Measurements from ENCODE around the gene C9orf72. TPM values are rescaled to one million over a fixed set of nuclear protein-coding genes. Genes with fewer than 3 reads are reported as not detected.

Gene C9orf72
- total and polyA plus RNA-seq, 3 donors from 2014 or later: 27.9 to 38.5 (median 32.0) TPM

- no peak for DNase-seq
- H3K27ac ChIP-seq: no peak overlapping the region
- no peaks in the 10 kb centered on the region for H3K4me1 ChIP-seq
- H3K4me3 ChIP-seq: no peak overlapping the region
- H3K36me3 ChIP-seq (ENCODE audit: low read depth, missing control alignments): no peaks in the 10 kb centered on the region
- no peak for TF ChIP-seq CTCF (IDR thresholded peaks at IDR 0.05)
- no peak for TF ChIP-seq POLR2A (IDR thresholded peaks at IDR 0.05)
- no peaks in the 10 kb centered on the region for H3K9me3 ChIP-seq
- H3K27me3 ChIP-seq: no peaks in the 10 kb centered on the region
- intact Hi-C loops (cut with DNase I; ENCODE audit: low total_unique reads): no loop called here
These were observed 7.6 kb downstream of the C9orf72 start for GRCh38 chr9:27565696-27566095.

- intact Hi-C loops (cut with DNase I; ENCODE audit: low total_unique reads): no loop called here
- Histone ChIP-seq H3K27me3 (no peaks in the 10 kb centered on the region), H3K4me3 (no peak overlapping the region), H3K27ac (no peak overlapping the region), H3K36me3 (ENCODE audit: low read depth, missing control alignments) (no peaks in the 10 kb centered on the region), H3K9me3 (no peaks in the 10 kb centered on the region), H3K4me1 (no peaks in the 10 kb centered on the region)
- TF ChIP-seq CTCF (IDR thresholded peaks at IDR 0.05) (no peak), POLR2A (IDR thresholded peaks at IDR 0.05) (no peak)
- no peak for DNase-seq
- WGBS, 2 donors: 94 to 97% methylated on average over 1 of the region's 1 CpG
These were observed 8.6 kb downstream of the C9orf72 start for GRCh38 chr9:27564670-27565069.

GRCh38 chr9:27563738-27564430 lies 9.4 kb downstream of the C9orf72 start:
- 84 to 89% methylated on average over 4 of the region's 4 CpGs for WGBS, 2 donors

GRCh38 chr9:27561685-27562084 lies 11.6 kb downstream of the C9orf72 start:
- TF ChIP-seq CTCF (IDR thresholded peaks at IDR 0.05): no peak
- TF ChIP-seq POLR2A (IDR thresholded peaks at IDR 0.05): no peak
- 84 to 85% methylated on average over 3 of the region's 3 CpGs for WGBS, 2 donors
- H3K27ac ChIP-seq: no peak overlapping the region
- no peaks in the 10 kb centered on the region for H3K4me1 ChIP-seq
- DNase-seq: no peak
- H3K27me3 ChIP-seq: no peaks in the 10 kb centered on the region
- no peak overlapping the region for H3K4me3 ChIP-seq
- H3K36me3 ChIP-seq (ENCODE audit: low read depth, missing control alignments): no peaks in the 10 kb centered on the region
- H3K9me3 ChIP-seq: no peaks in the 10 kb centered on the region
- intact Hi-C loops (cut with DNase I; ENCODE audit: low total_unique reads): no loop called here

More at GRCh38 chr9:27563738-27564430, 9.4 kb downstream of the C9orf72 start:
- no peak for DNase-seq
- H3K4me1 ChIP-seq: no peaks in the 10 kb centered on the region
- TF ChIP-seq CTCF (IDR thresholded peaks at IDR 0.05) (no peak), POLR2A (IDR thresholded peaks at IDR 0.05) (no peak)
- no peaks in the 10 kb centered on the region for H3K27me3 ChIP-seq
- H3K27ac ChIP-seq: no peak overlapping the region
- no peak overlapping the region for H3K4me3 ChIP-seq
- H3K36me3 ChIP-seq (ENCODE audit: low read depth, missing control alignments): no peaks in the 10 kb centered on the region
- intact Hi-C loops (cut with DNase I; ENCODE audit: low total_unique reads): no loop called here
- H3K9me3 ChIP-seq: no peaks in the 10 kb centered on the region

GRCh38 chr9:27560457-27560856 lies 12.8 kb downstream of the C9orf72 start:
- intact Hi-C loops (cut with DNase I; ENCODE audit: low total_unique reads): no loop called here
- Histone ChIP-seq H3K27me3 (no peaks in the 10 kb centered on the region), H3K27ac (no peak overlapping the region)

More at GRCh38 chr9:27560457-27560856, 12.8 kb downstream of the C9orf72 start:
- TF ChIP-seq POLR2A (IDR thresholded peaks at IDR 0.05) (no peak), CTCF (IDR thresholded peaks at IDR 0.05) (no peak)
- DNase-seq: no peak
- Histone ChIP-seq H3K4me1 (no peaks in the 10 kb centered on the region), H3K36me3 (ENCODE audit: low read depth, missing control alignments) (no peaks in the 10 kb centered on the region), H3K9me3 (no peaks in the 10 kb centered on the region), H3K4me3 (no peak overlapping the region)
